Stomach (tissue), 4 donors: ENCODE measurements around the gene NSD2.

ENCODE experiments used
- CTCF ChIP-seq, 7 experiments: fragments of 450-650 bp in 4 of 7; fragments of 200-600 bp in 3 of 7; sonication (generic) in 3 of 7; IDR thresholded peaks; one replicate each; pipeline ENCODE4 v1.5.1; 2016 to 2019; ENCODE audit warnings: antibody characterized with exemption in 7 of 7, control low read depth in 2 of 7, mild to moderate bottlenecking in 1 of 7
- POLR2A ChIP-seq, 4 donors: fragments of 450-650 bp; IDR thresholded peaks; one replicate each; pipeline ENCODE4 v1.6.1; 2016; ENCODE audit warnings: antibody characterized with exemption in 4 of 4, control low read depth in 2 of 4, mild to moderate bottlenecking in 1 of 4, moderate library complexity in 1 of 4
- POLR2AphosphoS5 ChIP-seq, 3 donors: sonication (generic); formaldehyde crosslinking; IDR thresholded peaks; one replicate each; pipeline ENCODE4 v1.6.1; 2016; ENCODE audit warnings: antibody characterized with exemption in 3 of 3

- TF ChIP-seq CTCF (IDR thresholded peaks at IDR 0.05): no peak
- TF ChIP-seq POLR2AphosphoS5 (IDR thresholded peaks at IDR 0.05): no peak
- no peak for TF ChIP-seq POLR2A (IDR thresholded peaks at IDR 0.05)
Measured at GRCh38 chr4:1960170-1960825, 89.1 kb downstream of the NSD2 start.
